Activated CD4-positive, alpha-beta T cell treated with anti-CD3 and anti-CD28 coated beads for 4 hours (primary cell): ENCODE data around the gene PLCB3.
"Not testable (repeated sequence)": the region's sequence is repeated elsewhere in the genome, so short reads cannot be mapped to it uniquely, and the experiment has no call there.

Experiments used
- DNase-seq, 2 donors: peaks; one replicate each; pipeline ENCODE4 v3.0.0-alpha.2; 2020

Gene PLCB3

GRCh38 chr11:64306563-64306875, 55.2 kb downstream of the PLCB3 start:
- DNase-seq: no peak

GRCh38 chr11:64306876-64307622, 55.7 kb downstream of the PLCB3 start:
- no peak for DNase-seq

GRCh38 chr11:64307795-64308194, 56.5 kb downstream of the PLCB3 start:
- DNase-seq: not testable (repeated sequence)

GRCh38 chr11:64312947-64313346, 61.6 kb downstream of the PLCB3 start:
- DNase-seq: no peak

GRCh38 chr11:64313491-64314145, 62.3 kb downstream of the PLCB3 start:
- DNase-seq: no peak

- no peak for DNase-seq
These were observed 62.9 kb downstream of the PLCB3 start for GRCh38 chr11:64314146-64314804.

- no peak for DNase-seq
These were observed 63.7 kb downstream of the PLCB3 start for GRCh38 chr11:64314805-64315561.

- DNase-seq: not testable (repeated sequence)
These were observed 64.6 kb downstream of the PLCB3 start for GRCh38 chr11:64315667-64316526.

- DNase-seq: peak in 1 of 2 donors; percentile 28
These were observed 65.5 kb downstream of the PLCB3 start for GRCh38 chr11:64316672-64317324.

GRCh38 chr11:64317325-64317960, 66.1 kb downstream of the PLCB3 start, which contains the start of gene TRMT112:
Gene TRMT112 (minus strand): TSS chr11:64317559. CDS start chr11:64317526, 33 bp downstream.
- peak; percentile 92 to 96 for DNase-seq

GRCh38 chr11:64317961-64318765, 66.8 kb downstream of the PLCB3 start, which contains the start of gene PRDX5:
Gene PRDX5 (plus strand): TSS chr11:64318121. CDS start chr11:64318216, 95 bp downstream.
- peak; percentile 89 to 94 for DNase-seq
